Lung microvascular endothelial cell (primary cell): ENCODE data around the gene CLEC20A. TPM values are rescaled to one million over a fixed set of nuclear protein-coding genes. Genes with fewer than 3 reads are reported as not detected.

ENCODE experiments used
- DNase-seq, 2 donors: peaks; one replicate each; pipeline versions ENCODE4 v3.0.0 to v3.0.0-alpha.2; 2010; ENCODE audit warnings: low read depth in 2 of 2
- total RNA-seq: library from RNA; depleted of rRNA; stranded (reverse); fragments of >200 nt; gene quantifications from 2 replicates; pipeline ENCODE4 v1.2.1, GENCODE V29; 2014

The CLEC20A gene
- total RNA-seq = not detected in 2 replicates

DNA sequence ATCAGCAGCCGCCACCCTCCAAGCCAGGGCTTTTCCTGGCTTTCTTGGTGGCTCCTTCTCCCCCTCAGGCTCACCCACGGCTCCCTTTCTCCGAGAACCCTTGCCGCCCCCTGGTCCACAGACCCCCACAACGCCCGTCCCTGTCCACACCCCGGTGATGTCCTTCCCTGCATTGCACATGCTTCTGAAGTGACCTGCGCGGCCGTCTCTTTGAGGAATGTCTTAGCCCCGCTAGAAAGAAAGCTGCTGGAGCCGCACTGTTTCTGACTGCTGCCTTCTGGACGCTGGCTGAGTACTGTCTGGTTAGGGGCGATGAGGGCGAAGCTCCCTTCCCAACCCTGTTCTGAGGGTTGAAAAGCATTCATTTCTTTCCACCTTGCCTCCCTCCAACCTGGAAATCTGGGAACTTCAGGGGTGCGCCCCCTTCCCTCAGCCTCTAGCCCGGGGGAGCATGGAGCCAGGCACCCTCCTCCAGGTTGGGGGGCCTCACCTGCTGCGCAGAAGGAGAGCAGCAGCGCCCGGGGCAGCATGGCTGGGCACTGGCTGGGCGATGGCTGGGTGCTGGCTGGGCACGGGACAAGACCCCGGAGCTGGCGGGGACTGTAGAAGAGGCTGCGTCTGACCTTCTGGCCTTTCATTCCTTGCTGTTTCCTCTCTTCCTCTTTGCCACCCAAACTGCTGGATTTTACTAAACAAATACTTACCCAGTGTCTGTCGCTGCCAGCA, at the start of gene CLEC20A:
CLEC20A (minus strand) TSS at position 555 of the 726 bp plus-strand sequence; CDS start at position 530, 25 bp downstream.
- DNase-seq = no peak

GRCh38 chr1:178544531-178544930, 47.8 kb upstream of the CLEC20A start:
- no peak for DNase-seq

- DNase-seq = no peak
These were observed 46.5 kb upstream of the CLEC20A start for GRCh38 chr1:178543290-178543607.

DNA sequence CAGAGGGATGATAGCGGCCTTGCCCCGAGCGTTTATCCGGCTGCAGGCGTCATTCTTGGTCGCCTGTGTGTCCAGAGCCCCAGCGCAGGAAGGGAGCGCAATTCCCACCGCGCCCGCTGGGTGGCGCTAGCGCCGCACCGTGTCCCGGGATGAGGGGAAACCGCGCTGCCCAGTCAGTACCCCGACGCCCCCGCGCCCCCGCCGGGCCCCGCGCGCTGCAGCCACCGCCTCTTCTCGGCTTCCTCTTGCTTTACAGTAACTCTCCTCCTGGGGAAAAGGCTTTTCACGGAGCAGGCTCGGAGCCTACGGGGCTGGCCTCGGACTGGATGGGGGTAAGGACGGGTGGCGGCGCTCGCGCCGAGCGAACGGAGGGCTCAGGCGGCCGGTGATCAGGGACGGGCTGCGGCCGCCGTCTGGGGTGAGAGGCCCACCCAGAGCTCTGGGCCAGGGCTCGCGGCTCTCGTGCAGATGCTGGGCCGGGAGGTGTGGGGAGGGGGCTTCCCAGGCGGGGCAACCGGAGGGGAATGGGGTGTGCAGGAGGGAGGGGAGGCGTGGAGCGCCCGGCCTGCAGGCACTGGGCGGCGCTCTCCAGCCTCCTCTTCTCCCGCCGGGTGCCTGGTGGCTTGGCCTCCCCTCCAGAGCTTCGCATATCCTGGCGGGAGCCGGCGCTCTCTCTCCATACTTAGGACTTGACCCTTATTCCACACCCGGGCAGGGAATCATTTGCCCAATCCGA, 46.0 kb upstream of the CLEC20A start:
- DNase-seq = peak; percentile 82 to 86

- DNase-seq = peak in 1 of 2 donors; percentile 11
These were observed 45.2 kb upstream of the CLEC20A start for GRCh38 chr1:178541829-178542553.

- no peak for DNase-seq
These were observed 44.6 kb upstream of the CLEC20A start for GRCh38 chr1:178541379-178541778.

- peak in 1 of 2 donors; percentile 51 for DNase-seq
These were observed 43.9 kb upstream of the CLEC20A start for GRCh38 chr1:178540646-178541045.

DNA sequence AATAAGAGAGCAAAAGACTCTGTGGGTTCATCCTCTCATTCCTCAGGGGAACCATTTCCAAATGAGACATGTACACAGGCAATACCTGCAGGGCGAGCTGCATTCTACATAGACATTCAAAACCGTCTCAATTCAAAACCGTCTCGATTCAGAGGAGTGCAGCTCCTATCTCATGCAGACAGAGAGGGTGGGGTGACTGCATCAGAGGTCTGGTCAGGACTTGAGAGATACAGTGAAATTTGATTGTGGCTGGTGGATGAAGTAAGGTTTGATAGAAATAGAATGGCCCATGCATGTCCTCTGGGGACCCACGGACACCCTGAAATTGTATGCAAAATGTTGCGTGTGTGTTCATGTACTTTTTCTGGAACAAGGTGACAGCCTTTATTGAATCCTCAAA, 43.4 kb upstream of the CLEC20A start:
- no peak for DNase-seq

DNA sequence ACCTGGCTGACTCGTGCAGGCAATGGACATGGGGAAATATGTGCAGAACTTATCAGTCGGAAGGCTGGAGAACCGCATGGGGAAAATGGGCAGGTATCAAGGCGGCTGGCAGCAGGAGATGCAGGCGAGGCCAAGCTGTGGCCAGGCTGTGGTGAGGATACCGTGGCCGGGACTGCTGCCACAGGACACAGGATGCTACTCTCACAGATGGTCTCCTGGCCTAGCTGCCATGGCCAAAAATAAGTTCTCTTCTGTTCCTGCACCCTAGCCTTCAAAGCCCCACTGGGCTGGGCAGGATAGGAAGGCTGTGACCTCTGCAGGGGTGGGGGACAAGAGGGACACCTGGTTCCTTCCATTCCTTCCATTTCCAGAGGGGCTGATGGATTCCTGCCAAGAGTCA, 42.5 kb upstream of the CLEC20A start:
- peak in 1 of 2 donors; percentile 75 for DNase-seq

GRCh38 chr1:178538192-178538916, 41.6 kb upstream of the CLEC20A start:
- peak in 1 of 2 donors; percentile 58 for DNase-seq

DNA sequence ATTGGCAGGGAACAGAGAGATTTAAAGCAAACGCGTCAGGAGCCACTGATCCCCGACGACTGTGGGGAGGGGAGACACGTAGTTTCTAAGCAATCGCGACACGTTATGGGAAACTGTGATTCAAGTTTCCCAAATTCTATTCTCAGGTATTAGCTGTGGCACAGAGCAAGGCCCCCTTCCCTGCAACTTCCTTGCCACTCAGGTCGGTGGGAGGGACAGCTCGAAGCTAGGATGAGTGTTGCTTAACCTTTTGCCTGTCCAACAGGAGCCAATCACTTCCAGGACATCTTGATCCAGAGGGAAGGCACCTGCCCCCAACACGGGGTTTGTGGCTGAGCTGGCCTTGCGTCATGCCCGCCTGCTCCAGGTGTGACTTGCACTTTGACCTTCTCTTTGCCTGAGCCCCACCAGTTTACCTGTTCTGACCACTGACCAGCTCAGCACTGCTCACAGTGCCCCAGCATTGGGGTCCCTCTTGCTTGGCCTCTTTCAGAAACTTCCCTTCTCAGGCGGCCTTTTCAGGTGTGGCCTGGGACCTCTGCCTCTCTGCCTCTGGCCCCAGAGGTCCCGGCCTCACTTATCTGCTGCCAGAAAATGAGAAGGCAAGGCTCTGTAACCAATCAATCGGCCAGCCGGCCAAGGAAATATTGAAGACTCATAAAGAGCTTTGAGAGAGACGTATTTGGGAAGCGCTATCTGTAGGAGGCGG, 40.8 kb upstream of the CLEC20A start:
- no peak for DNase-seq

- peak in 1 of 2 donors; percentile 66 for DNase-seq
These were observed 40.1 kb upstream of the CLEC20A start for GRCh38 chr1:178536844-178537371.

DNA sequence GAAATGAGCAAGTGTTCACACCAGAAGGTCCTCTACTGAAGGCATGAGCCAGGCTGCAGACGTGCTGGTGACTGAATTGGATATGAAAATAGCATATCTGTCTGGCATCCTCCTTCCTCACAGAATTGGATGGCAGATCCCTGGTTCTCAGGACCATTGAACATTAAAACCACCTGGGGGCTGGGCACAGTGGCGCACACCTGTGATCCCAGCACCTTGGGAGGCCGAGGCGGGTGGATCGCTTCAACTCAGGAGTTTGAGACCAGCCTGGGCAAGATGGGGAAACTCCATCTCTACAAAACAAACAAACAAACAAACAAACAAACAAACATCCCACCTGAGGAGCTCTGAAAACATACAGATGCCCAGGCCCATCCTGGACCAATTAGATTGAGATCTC, 39.6 kb upstream of the CLEC20A start:
- DNase-seq = no peak

DNA sequence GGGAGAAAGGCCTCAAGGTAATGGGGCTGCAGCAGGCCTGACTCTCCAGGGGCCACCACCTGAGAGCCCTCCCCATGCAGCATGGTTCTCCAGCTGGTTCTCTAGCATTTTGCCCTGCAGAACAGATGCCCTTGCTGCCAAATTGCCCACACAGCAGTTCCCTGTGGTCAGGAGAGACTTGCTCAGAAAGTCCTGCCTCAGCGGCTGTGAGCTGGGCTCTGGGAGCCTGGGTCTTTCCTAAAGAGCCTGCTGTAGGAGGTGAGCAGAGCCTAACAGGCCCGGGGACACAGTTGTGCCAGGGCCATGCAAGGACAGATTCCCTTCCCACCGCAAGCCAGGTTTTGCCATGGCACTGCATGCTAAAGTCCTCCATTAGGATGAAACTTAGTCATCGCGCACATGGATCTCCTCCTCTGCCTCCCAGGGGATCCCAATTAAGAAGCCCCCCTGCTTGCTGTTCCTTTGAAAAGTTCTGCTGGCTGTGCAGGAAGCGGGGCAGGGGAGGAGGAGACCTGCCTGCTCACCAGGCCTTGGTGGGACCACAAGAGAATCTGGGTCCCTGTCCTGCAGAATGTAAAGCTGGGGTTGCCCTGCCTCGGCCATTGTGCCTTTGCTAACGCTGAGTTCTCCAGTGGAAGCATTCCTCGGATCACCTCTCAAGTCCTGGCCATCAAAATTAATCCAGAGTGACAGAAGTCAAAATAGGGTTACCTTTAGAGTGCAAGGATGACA, 37.5 kb upstream of the CLEC20A start:
- no peak for DNase-seq

DNA sequence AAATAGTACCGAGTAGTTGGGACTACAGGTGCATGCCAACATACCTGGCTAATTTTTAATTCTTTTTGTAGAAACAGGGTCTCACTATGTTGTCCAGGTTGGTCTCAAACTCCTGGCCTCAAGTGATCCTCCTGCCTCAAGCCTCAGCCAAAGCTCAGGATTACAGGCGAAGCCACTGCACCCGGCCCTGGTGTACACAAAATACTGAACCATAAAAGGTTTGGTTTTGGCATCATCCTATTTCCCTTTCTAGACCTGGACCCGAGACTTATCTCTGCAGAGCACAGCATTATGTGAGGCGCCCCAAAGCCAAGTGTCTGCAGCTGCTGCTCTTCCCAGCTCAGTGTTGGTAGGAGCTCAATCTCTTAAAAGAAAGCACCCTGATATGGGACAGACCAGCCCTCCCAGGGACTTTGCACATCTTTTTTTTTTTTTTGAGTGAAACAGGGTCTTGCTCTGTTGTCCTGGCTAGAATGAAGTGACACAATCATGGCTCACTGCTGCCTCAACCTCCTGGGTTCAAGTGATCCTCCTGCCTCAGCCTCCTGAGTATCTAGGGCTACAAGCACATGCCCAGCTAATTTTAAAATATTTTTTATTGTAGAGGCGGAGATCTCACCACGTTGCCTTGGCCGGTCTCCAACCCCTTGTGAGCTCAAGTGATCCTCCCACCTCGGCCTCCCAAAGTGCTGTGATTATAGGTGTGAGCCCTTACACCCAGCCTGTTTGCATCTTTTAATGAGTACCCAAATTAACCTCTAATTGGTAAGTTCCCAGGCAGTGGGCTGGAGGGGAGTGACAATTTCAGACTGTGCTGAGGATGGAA, 36.6 kb upstream of the CLEC20A start:
- no peak for DNase-seq

- DNase-seq = peak; percentile 83 to 85
These were observed 35.6 kb upstream of the CLEC20A start for GRCh38 chr1:178532392-178532791.

GRCh38 chr1:178531887-178532286, 35.1 kb upstream of the CLEC20A start:
- no peak for DNase-seq

GRCh38 chr1:178530502-178530901, 33.7 kb upstream of the CLEC20A start:
- no peak for DNase-seq

- DNase-seq = peak in 1 of 2 donors; percentile 69
These were observed 33.3 kb upstream of the CLEC20A start for GRCh38 chr1:178530037-178530402.
